GM19452 (cell line): ENCODE measurements around the gene TCEA2.

Source experiments
- ATAC-seq: cut with Tn5 transposase; IDR thresholded peaks from one replicate; pipeline ENCODE4 v1.9.1; 2021; ENCODE audit not compliant: unreplicated experiment

TCEA2 gene

DNA sequence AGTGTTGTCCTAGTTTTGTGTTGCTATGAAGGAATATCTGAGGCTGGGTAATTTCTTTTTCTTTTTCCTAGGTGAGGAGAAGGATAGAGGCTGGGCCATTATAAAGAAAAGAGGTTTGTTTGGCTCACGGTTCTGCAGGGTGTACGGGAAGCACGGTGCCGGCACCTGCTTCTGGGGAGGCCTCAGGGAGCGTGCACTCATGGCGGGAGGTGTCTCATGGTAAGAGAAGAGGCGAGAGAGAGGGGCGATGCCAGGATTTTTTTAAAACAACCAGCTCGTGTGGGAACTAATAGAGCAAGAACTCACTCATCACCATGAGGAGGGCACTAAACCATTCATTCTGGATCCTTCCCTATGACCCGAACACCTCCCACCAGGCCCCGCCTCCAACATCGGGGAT, 58.6 kb downstream of the TCEA2 start:
- ATAC-seq: no peak
